ENCODE data around the gene SCGB2A2.

The SCGB2A2 gene

GRCh38 chr11:62298975-62299374 is 29.0 kb downstream of the SCGB2A2 start, which contains the start of gene SCGB1D4:
TSS of gene SCGB1D4 (minus strand) at chr11:62299075. CDS start at chr11:62299010, 65 bp downstream.
- no peak within 1 kb of the TSS for H3K4me3 ChIP-seq (ENCODE audit: extremely low read depth, insufficient read depth, low read length, poor library complexity, severe bottlenecking)

GRCh38 chr11:62306227-62306626 is 36.3 kb downstream of the SCGB2A2 start:
- 31 to 47% methylated on average over 5 of the region's 6 CpGs for WGBS, 2 experiments (ENCODE audit: insufficient coverage in 2 of 2)
- Histone ChIP-seq H3K27ac (ENCODE audit: low read depth, low read length, severe bottlenecking) (no peak overlapping the region), H3K4me1 (ENCODE audit: control insufficient read depth, insufficient read depth, low read length, poor library complexity, severe bottlenecking) (no peaks in the 10 kb centered on the region)

More at GRCh38 chr11:62298975-62299374, 29.0 kb downstream of the SCGB2A2 start, which contains the start of gene SCGB1D4:
- 71 to 79% methylated on average over 6 to 7 of the region's 7 CpGs for WGBS, 2 experiments (ENCODE audit: insufficient coverage in 2 of 2)
- no peaks in the 10 kb centered on the region for H3K4me1 ChIP-seq (ENCODE audit: control insufficient read depth, insufficient read depth, low read length, poor library complexity, severe bottlenecking)
- no peaks in the 10 kb centered on the region for H3K9me3 ChIP-seq (ENCODE audit: control insufficient read depth, low read length)
- no peaks in the 10 kb centered on the region for H3K36me3 ChIP-seq (ENCODE audit: control insufficient read depth, insufficient read depth, low read length)
- no peak within 1 kb of the TSS for H3K27ac ChIP-seq (ENCODE audit: low read depth, low read length, severe bottlenecking)

DNA sequence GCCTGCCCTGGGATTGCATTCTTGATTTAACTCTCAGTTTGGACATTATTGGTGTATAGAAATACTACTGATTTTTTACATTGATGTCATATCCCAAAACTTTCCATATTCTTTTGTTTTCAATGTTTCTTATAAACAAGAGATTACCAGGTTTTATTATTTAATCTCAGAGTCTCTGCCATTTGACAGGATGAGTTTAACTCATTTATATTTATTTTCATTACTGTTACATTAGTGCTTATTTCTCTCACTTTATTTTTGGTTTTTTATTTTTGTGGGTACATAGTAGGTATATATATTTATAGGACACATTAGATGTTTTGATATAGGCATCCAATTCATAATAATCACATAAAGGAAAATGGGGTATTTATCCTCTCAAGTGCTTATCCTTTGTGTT is 38.0 kb downstream of the SCGB2A2 start:
- Histone ChIP-seq H3K27ac (ENCODE audit: low read depth, low read length, severe bottlenecking) (no peak overlapping the region), H3K36me3 (ENCODE audit: control insufficient read depth, insufficient read depth, low read length) (no peaks in the 10 kb centered on the region), H3K4me1 (ENCODE audit: control insufficient read depth, insufficient read depth, low read length, poor library complexity, severe bottlenecking) (no peaks in the 10 kb centered on the region), H3K9me3 (ENCODE audit: control insufficient read depth, low read length) (no peaks in the 10 kb centered on the region), H3K4me3 (ENCODE audit: extremely low read depth, insufficient read depth, low read length, poor library complexity, severe bottlenecking) (no peak overlapping the region)

More at GRCh38 chr11:62306227-62306626, 36.3 kb downstream of the SCGB2A2 start:
- Histone ChIP-seq H3K9me3 (ENCODE audit: control insufficient read depth, low read length) (no peaks in the 10 kb centered on the region), H3K4me3 (ENCODE audit: extremely low read depth, insufficient read depth, low read length, poor library complexity, severe bottlenecking) (no peak overlapping the region), H3K36me3 (ENCODE audit: control insufficient read depth, insufficient read depth, low read length) (no peaks in the 10 kb centered on the region)

DNA sequence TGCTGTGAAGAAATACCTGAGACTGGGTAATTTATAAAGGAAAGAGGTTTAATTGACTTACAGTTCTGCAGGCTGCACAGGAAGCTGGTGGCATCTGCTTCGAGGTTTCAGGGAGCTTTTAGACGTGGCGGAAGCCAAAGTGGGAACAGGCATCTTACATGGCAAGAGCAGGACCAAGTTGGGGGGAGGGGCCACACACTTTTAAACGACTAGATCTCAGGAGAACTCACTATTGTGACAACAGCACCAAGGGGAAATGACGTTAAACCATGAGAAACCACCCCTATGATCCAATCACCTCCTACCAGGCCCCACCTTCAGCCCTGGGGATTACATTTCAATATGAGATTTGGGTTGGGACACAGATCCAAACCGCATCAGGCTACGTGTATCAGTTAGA is 40.0 kb downstream of the SCGB2A2 start:
- H3K4me1 ChIP-seq (ENCODE audit: control insufficient read depth, insufficient read depth, low read length, poor library complexity, severe bottlenecking) = no peaks in the 10 kb centered on the region
- no peak overlapping the region for H3K4me3 ChIP-seq (ENCODE audit: extremely low read depth, insufficient read depth, low read length, poor library complexity, severe bottlenecking)
- no peak overlapping the region for H3K27ac ChIP-seq (ENCODE audit: low read depth, low read length, severe bottlenecking)
- 63 to 67% methylated on average over 4 of the region's 7 CpGs for WGBS, 2 experiments (ENCODE audit: insufficient coverage in 2 of 2)
- no peaks in the 10 kb centered on the region for H3K36me3 ChIP-seq (ENCODE audit: control insufficient read depth, insufficient read depth, low read length)
- no peaks in the 10 kb centered on the region for H3K9me3 ChIP-seq (ENCODE audit: control insufficient read depth, low read length)

GRCh38 chr11:62315431-62315830 is 45.5 kb downstream of the SCGB2A2 start:
- H3K4me1 ChIP-seq (ENCODE audit: control insufficient read depth, insufficient read depth, low read length, poor library complexity, severe bottlenecking) = no peaks in the 10 kb centered on the region
- no peak overlapping the region for H3K4me3 ChIP-seq (ENCODE audit: extremely low read depth, insufficient read depth, low read length, poor library complexity, severe bottlenecking)
- H3K27ac ChIP-seq (ENCODE audit: low read depth, low read length, severe bottlenecking) = no peak overlapping the region
- no peaks in the 10 kb centered on the region for H3K36me3 ChIP-seq (ENCODE audit: control insufficient read depth, insufficient read depth, low read length)
- WGBS, 2 experiments (ENCODE audit: insufficient coverage in 2 of 2) = 100% methylated on average over 1 of the region's 1 CpG; no CpG with 5 or more reads in 1 of the 2 experiments
- no peaks in the 10 kb centered on the region for H3K9me3 ChIP-seq (ENCODE audit: control insufficient read depth, low read length)

DNA sequence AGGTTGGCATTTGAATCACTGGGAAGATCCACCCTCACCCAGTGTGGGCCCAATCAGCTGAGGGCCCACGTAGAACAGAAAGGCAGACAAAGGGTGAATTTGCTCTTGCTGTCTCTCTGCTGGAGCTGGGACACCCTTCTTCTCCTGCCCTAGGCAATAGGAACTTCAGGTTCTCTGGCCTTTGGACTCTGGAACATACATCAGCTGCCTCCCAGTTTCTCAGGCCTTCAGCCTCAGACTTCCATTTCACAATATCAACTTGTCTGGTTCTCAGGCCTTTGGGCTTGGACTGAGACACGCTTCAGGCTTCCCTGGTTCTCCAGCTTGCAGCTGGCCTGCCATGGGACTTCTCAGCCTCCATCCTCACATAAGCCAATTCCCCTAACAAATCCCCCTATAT is 52.6 kb downstream of the SCGB2A2 start:
- no peak overlapping the region for H3K4me3 ChIP-seq (ENCODE audit: extremely low read depth, insufficient read depth, low read length, poor library complexity, severe bottlenecking)
- no peaks in the 10 kb centered on the region for H3K4me1 ChIP-seq (ENCODE audit: control insufficient read depth, insufficient read depth, low read length, poor library complexity, severe bottlenecking)
- 80 to 81% methylated on average over 1 to 2 of the region's 2 CpGs for WGBS, 2 experiments (ENCODE audit: insufficient coverage in 2 of 2)
- no peak overlapping the region for H3K27ac ChIP-seq (ENCODE audit: low read depth, low read length, severe bottlenecking)
- H3K9me3 ChIP-seq (ENCODE audit: control insufficient read depth, low read length) = no peaks in the 10 kb centered on the region
- no peaks in the 10 kb centered on the region for H3K36me3 ChIP-seq (ENCODE audit: control insufficient read depth, insufficient read depth, low read length)

Data from mesodermal cell (in vitro differentiated cells).